HL-60/S4 treated with phorbol 12-myristate 13-acetate at 8.2 ng/mL for 4 days and 3 days (cell line): ENCODE data around the gene TMEM175.

Experiments
- in situ Hi-C: fragments of 300-500 bp; cut with MboI; formaldehyde crosslinking; loops from 2 replicates; pipeline ENCODE4 v1.15.0; 2022; ENCODE audit warnings: low sequenced_read_pairs

The TMEM175 gene

DNA sequence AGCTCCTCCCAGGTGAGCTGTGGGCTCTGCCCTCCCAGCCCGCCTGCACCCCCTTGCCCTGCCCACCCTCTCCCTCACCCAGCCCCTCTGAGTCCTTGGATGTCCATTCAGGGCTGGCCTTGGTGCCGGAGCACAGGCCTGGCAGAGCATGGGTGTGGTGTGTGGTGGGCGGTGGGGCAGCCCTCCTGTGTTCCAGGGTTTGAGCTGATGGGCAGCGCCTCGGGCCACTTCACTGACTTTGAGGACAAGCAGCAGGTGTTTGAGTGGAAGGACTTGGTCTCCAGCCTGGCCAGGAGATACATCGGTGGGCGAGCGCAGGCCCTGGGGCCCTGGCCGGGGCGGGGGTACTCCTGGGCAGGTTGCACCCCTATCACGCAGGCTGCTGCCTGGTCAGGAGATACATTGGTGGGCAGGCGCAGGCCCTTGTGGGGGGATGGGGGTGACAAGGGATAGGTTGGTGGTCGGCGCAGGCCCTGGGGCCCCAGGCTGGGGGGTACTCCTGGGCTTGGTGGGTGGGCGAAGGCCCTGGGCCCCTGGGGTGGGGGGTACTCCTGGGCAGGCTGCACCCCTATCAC, 68.5 kb downstream of the TMEM175 start:
- in situ Hi-C loops = no loop called here

DNA sequence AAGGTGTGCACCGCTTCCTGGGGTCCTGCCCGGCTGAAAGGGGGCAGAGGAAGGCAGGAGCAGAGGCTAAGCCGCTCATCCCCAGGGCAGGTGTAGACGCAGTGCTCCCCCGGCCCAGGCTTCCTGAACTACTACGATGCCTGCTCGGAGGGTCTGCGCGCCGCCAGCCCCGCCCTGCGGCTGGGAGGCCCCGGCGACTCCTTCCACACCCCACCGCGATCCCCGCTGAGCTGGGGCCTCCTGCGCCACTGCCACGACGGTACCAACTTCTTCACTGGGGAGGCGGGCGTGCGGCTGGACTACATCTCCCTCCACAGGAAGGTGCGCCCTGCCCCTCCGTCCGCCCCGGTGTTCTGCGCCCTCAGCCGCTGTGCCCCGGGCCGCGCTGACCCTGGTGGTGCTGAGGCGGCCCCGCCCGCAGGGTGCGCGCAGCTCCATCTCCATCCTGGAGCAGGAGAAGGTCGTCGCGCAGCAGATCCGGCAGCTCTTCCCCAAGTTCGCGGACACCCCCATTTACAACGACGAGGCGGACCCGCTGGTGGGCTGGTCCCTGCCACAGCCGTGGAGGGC, 69.4 kb downstream of the TMEM175 start:
- in situ Hi-C loops = no loop called here

GRCh38 chr4:1002131-1002630, 69.9 kb downstream of the TMEM175 start:
- in situ Hi-C loops = no loop called here

DNA sequence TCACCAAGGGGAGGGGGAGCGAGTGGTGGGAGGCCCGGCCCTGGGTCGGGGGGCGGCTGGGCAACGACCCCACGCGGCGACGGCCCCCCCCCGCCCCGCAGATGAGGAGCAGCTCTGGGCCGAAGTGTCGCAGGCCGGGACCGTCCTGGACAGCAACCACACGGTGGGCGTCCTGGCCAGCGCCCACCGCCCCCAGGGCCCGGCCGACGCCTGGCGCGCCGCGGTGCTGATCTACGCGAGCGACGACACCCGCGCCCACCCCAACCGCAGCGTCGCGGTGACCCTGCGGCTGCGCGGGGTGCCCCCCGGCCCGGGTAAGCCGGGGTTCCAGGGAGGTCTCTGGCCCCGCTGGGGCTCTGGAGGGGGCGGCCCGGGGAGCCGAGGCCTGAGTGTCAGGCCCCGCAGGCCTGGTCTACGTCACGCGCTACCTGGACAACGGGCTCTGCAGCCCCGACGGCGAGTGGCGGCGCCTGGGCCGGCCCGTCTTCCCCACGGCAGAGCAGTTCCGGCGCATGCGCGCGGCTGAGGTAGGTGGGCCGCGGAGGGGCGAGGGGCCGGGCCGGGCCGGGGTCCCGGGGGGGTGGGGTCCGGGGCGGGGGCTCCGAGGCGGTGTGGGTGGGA, 70.5 kb downstream of the TMEM175 start:
- in situ Hi-C loops = no loop called here

GRCh38 chr4:1003271-1004070, 71.2 kb downstream of the TMEM175 start:
- in situ Hi-C loops = no loop called here

GRCh38 chr4:1004071-1004418, 71.8 kb downstream of the TMEM175 start:
- in situ Hi-C loops = no loop called here

DNA sequence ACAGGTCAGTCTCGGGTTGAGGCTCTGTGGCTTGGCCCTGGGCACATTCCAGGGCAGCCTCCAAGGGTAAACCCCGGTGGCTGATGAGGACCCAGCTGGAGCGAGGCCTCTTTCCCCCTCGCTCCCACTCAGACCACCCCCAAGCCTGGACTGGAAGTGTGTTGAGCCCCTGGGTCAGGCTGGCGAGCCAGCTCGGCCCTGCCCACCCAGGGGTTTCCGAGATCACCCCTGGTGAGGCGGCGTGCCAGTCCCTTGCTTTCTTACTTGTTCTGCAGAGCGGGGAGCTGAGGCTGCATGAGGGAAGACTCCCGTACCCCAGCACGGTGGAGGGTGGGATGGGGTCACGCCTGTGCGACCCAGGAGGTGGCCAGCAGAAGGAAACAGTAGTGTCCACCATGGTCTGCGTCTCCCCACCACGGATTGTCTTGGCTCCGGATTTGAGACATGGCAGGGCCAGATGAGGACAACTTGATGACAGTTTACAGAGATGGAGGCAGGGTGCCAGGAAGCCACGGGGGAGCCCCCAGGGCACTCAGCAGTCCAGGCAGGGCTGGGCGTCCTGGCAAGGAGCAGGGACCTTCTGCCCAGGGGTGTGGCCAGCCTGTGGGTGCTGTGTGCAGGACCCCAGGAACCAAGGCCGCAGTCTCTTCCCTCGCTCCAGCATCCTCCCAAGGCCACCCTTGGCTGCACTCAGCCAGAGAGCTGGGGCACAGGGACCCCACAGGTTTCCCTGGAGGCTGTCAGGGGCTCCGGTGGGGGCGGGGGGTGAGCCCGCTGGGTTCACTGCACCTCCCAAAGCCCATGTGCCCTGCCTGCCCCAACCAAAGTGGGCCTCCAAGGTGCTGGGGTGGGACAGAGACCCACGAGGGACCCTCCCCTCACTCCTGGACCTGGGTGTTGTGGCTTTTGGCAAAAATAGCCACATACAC, 72.6 kb downstream of the TMEM175 start:
- in situ Hi-C loops = no loop called here

- in situ Hi-C loops = no loop called here
These were observed 74.6 kb downstream of the TMEM175 start for GRCh38 chr4:1006856-1007255.
